ENCODE measurements around the gene PRSS38.

The PRSS38 gene

GRCh38 chr1:227797144-227797543, 18.3 kb upstream of the PRSS38 start:
- H3K4me2 ChIP-seq, result no peak overlapping the region
- H3K27me3 ChIP-seq (ENCODE audit: insufficient read depth, low read depth), result no peaks in the 10 kb centered on the region
- H3K79me2 ChIP-seq (ENCODE audit: insufficient read depth, low read depth), result no peaks in the 10 kb centered on the region
- no peak overlapping the region for H3K4me3 ChIP-seq (IDR thresholded peaks at IDR 0.05; ENCODE audit: insufficient read depth, low read depth, low read length)
- no peaks in the 10 kb centered on the region for H3K4me1 ChIP-seq (ENCODE audit: low read depth, poor library complexity, severe bottlenecking)
- H4K20me1 ChIP-seq (ENCODE audit: insufficient read depth), result no peaks in the 10 kb centered on the region
- no peaks in the 10 kb centered on the region for H3K36me3 ChIP-seq (ENCODE audit: insufficient read depth)
- no peak for TF ChIP-seq CTCF (conservative IDR thresholded peaks at IDR 0.05; ENCODE audit: low read depth, low read length)
- no peak overlapping the region for H3K9ac ChIP-seq
- no peak overlapping the region for H2AFZ ChIP-seq (ENCODE audit: low read depth)
- H3K27ac ChIP-seq, result no peak overlapping the region

GRCh38 chr1:227797625-227798024, 17.9 kb upstream of the PRSS38 start:
- Histone ChIP-seq H3K27me3 (ENCODE audit: insufficient read depth, low read depth) (no peaks in the 10 kb centered on the region), H3K9ac (no peak overlapping the region), H3K4me3 (IDR thresholded peaks at IDR 0.05; ENCODE audit: insufficient read depth, low read depth, low read length) (no peak overlapping the region), H4K20me1 (ENCODE audit: insufficient read depth) (no peaks in the 10 kb centered on the region), H2AFZ (ENCODE audit: low read depth) (no peak overlapping the region), H3K36me3 (ENCODE audit: insufficient read depth) (no peaks in the 10 kb centered on the region), H3K4me2 (no peak overlapping the region), H3K4me1 (ENCODE audit: low read depth, poor library complexity, severe bottlenecking) (no peaks in the 10 kb centered on the region), H3K79me2 (ENCODE audit: insufficient read depth, low read depth) (no peaks in the 10 kb centered on the region), H3K27ac (no peak overlapping the region)
- no peak for TF ChIP-seq CTCF (conservative IDR thresholded peaks at IDR 0.05; ENCODE audit: low read depth, low read length)

- Histone ChIP-seq H3K27ac (no peak overlapping the region), H3K4me2 (no peak overlapping the region), H3K4me3 (IDR thresholded peaks at IDR 0.05; ENCODE audit: insufficient read depth, low read depth, low read length) (no peak overlapping the region), H3K4me1 (ENCODE audit: low read depth, poor library complexity, severe bottlenecking) (no peaks in the 10 kb centered on the region), H3K36me3 (ENCODE audit: insufficient read depth) (no peaks in the 10 kb centered on the region), H3K27me3 (ENCODE audit: insufficient read depth, low read depth) (no peaks in the 10 kb centered on the region), H2AFZ (ENCODE audit: low read depth) (no peak overlapping the region), H3K79me2 (ENCODE audit: insufficient read depth, low read depth) (no peaks in the 10 kb centered on the region), H3K9ac (no peak overlapping the region), H4K20me1 (ENCODE audit: insufficient read depth) (no peaks in the 10 kb centered on the region)
- TF ChIP-seq CTCF (conservative IDR thresholded peaks at IDR 0.05; ENCODE audit: low read depth, low read length), result no peak
Observed at GRCh38 chr1:227798078-227798802, 17.2 kb upstream of the PRSS38 start.

- TF ChIP-seq CTCF (conservative IDR thresholded peaks at IDR 0.05; ENCODE audit: low read depth, low read length), result no peak
- Histone ChIP-seq H3K27me3 (ENCODE audit: insufficient read depth, low read depth) (no peaks in the 10 kb centered on the region), H3K36me3 (ENCODE audit: insufficient read depth) (no peaks in the 10 kb centered on the region), H3K27ac (no peak overlapping the region), H3K4me2 (no peak overlapping the region), H3K4me1 (ENCODE audit: low read depth, poor library complexity, severe bottlenecking) (no peaks in the 10 kb centered on the region), H4K20me1 (ENCODE audit: insufficient read depth) (no peaks in the 10 kb centered on the region), H3K4me3 (IDR thresholded peaks at IDR 0.05; ENCODE audit: insufficient read depth, low read depth, low read length) (no peak overlapping the region), H2AFZ (ENCODE audit: low read depth) (no peak overlapping the region), H3K79me2 (ENCODE audit: insufficient read depth, low read depth) (no peaks in the 10 kb centered on the region), H3K9ac (no peak overlapping the region)
Observed at GRCh38 chr1:227799756-227800155, 15.7 kb upstream of the PRSS38 start.

Measured in KMS-11 (cell line).